Measurements from ENCODE around the gene DNASE1L2. TPM values are rescaled to one million over a fixed set of nuclear protein-coding genes. Genes with fewer than 3 reads are reported as not detected.

DNASE1L2 gene
- total RNA-seq, 2 donors from 2014 or later = 0.35 to 1.3 TPM

DNA sequence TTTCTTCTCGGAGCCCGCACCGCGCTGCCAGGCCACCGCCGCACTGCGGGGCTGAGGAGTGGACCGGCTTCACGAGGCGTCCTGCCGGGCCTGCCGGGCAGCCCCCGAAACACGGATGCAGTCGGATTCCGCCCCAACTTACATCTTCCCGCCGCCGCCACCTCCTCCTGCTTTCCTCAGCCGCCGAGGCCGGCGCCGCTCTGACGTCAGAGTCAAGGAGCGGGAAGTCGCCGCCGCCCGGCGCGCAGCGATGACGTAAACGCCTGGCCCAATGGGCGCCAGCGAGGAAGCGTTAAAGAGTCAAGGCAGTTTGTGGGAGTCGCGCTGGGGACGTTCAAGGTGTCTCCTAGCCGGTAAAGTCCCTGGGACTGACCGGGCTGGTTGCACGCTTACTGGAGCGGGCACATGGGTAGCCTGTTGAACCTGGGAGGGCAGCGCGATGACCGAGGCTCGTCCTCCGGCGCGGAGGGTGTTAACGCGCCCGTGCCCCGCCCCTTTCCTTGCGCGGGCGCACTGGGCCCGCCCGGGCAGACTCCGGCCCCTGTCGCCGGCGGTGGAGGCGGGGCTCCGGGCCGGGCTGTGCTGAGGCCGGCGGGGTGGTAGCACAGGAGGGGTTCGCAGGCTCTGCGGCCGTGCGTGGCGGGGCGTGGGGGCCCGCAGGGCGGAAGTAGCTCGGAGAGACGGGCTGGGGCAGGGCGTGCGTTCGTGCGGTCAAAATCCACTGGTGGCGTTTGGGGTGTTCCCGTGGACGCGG, 31.8 kb downstream of the DNASE1L2 start, which contains the start of gene RNPS1:
Gene RNPS1 (minus strand): TSS at position 214 of the 754 bp plus-strand sequence. CDS start 3,483 bp downstream, outside the sequence.
- Histone ChIP-seq H3K4me1 (ENCODE audit: control insufficient read depth, insufficient read depth, low read length) (peaks cover 5% of the 10 kb centered on the region), H3K4me3 (ENCODE audit: low read length) (peak within 1 kb of the TSS; percentile 93), H3K27me3 (ENCODE audit: control insufficient read depth, insufficient read depth, low read length, poor library complexity, severe bottlenecking) (no peaks in the 10 kb centered on the region), H3K9me3 (ENCODE audit: control insufficient read depth, low read length) (no peaks in the 10 kb centered on the region), H3K36me3 (ENCODE audit: control insufficient read depth, insufficient read depth, low read length) (peaks cover 22% of the 10 kb centered on the region), H3K27ac (ENCODE audit: low read depth, low read length) (peak within 1 kb of the TSS; percentile 99), H3K9ac (ENCODE audit: extremely low read depth, low read length, poor library complexity, severe bottlenecking) (peak within 1 kb of the TSS; percentile 93)
- peaks cover 24% of the 10 kb centered on the region for H3K4me1 Mint-ChIP-seq
- 1% methylated on average over 27 to 88 of the region's 88 CpGs for WGBS, 2 experiments (ENCODE audit: insufficient coverage in 1 of 2, insufficient read length in 1 of 2)
- no peaks in the 10 kb centered on the region for H3K27me3 Mint-ChIP-seq (ENCODE audit: insufficient read depth)
- H3K4me3 Mint-ChIP-seq = peak within 1 kb of the TSS; percentile 88
- peak within 1 kb of the TSS; percentile 99 for H3K27ac Mint-ChIP-seq
- TF ChIP-seq, protein P1, sequence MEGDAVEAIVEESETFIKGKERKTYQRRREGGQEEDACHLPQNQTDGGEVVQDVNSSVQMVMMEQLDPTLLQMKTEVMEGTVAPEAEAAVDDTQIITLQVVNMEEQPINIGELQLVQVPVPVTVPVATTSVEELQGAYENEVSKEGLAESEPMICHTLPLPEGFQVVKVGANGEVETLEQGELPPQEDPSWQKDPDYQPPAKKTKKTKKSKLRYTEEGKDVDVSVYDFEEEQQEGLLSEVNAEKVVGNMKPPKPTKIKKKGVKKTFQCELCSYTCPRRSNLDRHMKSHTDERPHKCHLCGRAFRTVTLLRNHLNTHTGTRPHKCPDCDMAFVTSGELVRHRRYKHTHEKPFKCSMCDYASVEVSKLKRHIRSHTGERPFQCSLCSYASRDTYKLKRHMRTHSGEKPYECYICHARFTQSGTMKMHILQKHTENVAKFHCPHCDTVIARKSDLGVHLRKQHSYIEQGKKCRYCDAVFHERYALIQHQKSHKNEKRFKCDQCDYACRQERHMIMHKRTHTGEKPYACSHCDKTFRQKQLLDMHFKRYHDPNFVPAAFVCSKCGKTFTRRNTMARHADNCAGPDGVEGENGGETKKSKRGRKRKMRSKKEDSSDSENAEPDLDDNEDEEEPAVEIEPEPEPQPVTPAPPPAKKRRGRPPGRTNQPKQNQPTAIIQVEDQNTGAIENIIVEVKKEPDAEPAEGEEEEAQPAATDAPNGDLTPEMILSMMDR (conservative IDR thresholded peaks at IDR 0.05) = no peak
- peaks cover 35% of the 10 kb centered on the region for H3K36me3 Mint-ChIP-seq (ENCODE audit: low read depth)
- peak; percentile 98 for DNase-seq
- H3K9me3 Mint-ChIP-seq = no peaks in the 10 kb centered on the region

DNA sequence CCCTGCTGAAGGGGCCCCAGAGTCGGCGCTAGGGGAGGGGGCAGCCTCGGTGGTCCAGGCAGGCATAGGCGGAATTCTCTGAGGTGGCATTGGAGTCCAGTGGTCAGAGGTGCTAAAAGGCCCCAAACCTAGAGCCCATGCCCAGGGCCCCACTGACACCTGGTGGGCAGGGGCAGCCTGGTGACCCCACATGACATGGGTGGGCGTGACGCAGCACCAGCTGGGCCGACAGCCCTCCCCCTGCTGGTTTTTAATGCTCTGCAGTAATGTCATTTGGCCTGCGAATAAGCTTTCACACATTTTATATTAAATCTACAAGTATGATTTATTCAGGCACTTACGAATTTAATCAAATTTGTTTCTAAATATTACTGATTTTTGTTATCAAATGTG, 33.8 kb downstream of the DNASE1L2 start:
- Mint-ChIP-seq H3K36me3 (ENCODE audit: low read depth) (peaks cover 19% of the 10 kb centered on the region), H3K9me3 (no peaks in the 10 kb centered on the region), H3K4me1 (peaks cover 18% of the 10 kb centered on the region), H3K27me3 (ENCODE audit: insufficient read depth) (no peaks in the 10 kb centered on the region), H3K27ac (no peak overlapping the region), H3K4me3 (peak overlapping the region; percentile 88)
- DNase-seq = no peak
- Histone ChIP-seq H3K36me3 (ENCODE audit: control insufficient read depth, insufficient read depth, low read length) (peaks cover 2% of the 10 kb centered on the region), H3K4me3 (ENCODE audit: low read length) (no peak overlapping the region), H3K4me1 (ENCODE audit: control insufficient read depth, insufficient read depth, low read length) (peaks cover 5% of the 10 kb centered on the region), H3K9me3 (ENCODE audit: control insufficient read depth, low read length) (no peaks in the 10 kb centered on the region), H3K9ac (ENCODE audit: extremely low read depth, low read length, poor library complexity, severe bottlenecking) (no peak overlapping the region), H3K27ac (ENCODE audit: low read depth, low read length) (no peak overlapping the region), H3K27me3 (ENCODE audit: control insufficient read depth, insufficient read depth, low read length, poor library complexity, severe bottlenecking) (no peaks in the 10 kb centered on the region)
- WGBS, 2 experiments (ENCODE audit: insufficient coverage in 1 of 2, insufficient read length in 1 of 2) = 89 to 93% methylated on average over 8 to 9 of the region's 9 CpGs
- TF ChIP-seq, protein P1 (conservative IDR thresholded peaks at IDR 0.05) = no peak

DNA sequence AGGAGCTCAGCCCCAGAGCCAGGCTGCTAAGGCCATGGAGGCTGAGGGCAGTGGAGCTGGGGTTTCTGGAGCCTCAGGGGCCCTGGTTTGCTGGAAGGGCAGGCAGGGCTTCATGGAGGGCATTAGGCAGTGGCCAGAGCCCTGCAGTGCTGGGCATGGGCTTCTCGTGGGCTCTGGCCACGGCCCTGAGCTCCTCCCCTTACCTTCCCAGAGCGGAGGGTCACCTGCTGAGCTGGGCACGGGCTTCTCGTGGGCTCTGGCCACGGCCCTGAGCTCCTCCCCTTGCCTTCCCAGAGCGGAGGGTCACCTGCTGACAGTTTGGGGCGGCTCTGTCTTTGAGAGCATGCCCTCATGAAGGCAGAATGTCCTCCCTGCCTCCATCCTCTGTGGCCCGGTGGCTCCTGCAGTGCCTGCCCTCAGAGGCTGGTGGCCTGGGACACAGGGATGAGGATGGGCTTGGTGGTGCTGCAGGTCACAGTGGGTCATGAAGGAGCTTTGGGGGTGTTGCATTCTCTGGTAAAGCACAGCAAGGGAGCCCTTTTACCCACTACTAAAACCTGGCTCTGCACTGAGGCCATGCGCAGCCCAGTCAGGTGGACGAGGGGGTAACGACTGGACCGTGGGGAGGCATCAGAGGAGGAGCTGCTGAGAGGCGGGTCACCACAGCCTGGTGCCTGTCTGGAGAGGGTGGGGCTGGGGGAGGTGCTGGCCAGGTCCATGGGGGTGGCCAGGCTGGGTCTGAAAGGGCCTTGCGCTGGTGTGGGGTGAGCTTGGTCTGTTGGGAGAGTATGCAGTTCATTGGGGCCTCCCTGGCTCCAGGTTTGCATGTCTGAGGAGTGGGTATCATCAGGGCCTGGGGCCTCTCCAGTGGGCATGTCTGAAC, 34.6 kb downstream of the DNASE1L2 start:
- WGBS, 2 experiments (ENCODE audit: insufficient coverage in 1 of 2, insufficient read length in 1 of 2) = 83 to 86% methylated on average over 9 to 15 of the region's 15 CpGs
- Mint-ChIP-seq H3K4me1 (peaks cover 14% of the 10 kb centered on the region), H3K4me3 (no peak overlapping the region), H3K27ac (no peak overlapping the region), H3K36me3 (ENCODE audit: low read depth) (peaks cover 16% of the 10 kb centered on the region), H3K27me3 (ENCODE audit: insufficient read depth) (peaks cover 2% of the 10 kb centered on the region), H3K9me3 (no peaks in the 10 kb centered on the region)
- TF ChIP-seq, protein P1 (conservative IDR thresholded peaks at IDR 0.05) = no peak
- Histone ChIP-seq H3K9ac (ENCODE audit: extremely low read depth, low read length, poor library complexity, severe bottlenecking) (no peak overlapping the region), H3K27ac (ENCODE audit: low read depth, low read length) (no peak overlapping the region), H3K4me3 (ENCODE audit: low read length) (no peak overlapping the region), H3K4me1 (ENCODE audit: control insufficient read depth, insufficient read depth, low read length) (peaks cover 5% of the 10 kb centered on the region), H3K36me3 (ENCODE audit: control insufficient read depth, insufficient read depth, low read length) (no peaks in the 10 kb centered on the region), H3K27me3 (ENCODE audit: control insufficient read depth, insufficient read depth, low read length, poor library complexity, severe bottlenecking) (no peaks in the 10 kb centered on the region), H3K9me3 (ENCODE audit: control insufficient read depth, low read length) (no peaks in the 10 kb centered on the region)
- peak; percentile 41 for DNase-seq
